H1 (cell line): ENCODE measurements around the gene ADH1C. TPM values are rescaled to one million over a fixed set of nuclear protein-coding genes. Genes with fewer than 3 reads are reported as not detected.

Experiments used
- CTCF ChIA-PET: fragments of 300-600 bp; sonication (Branson Sonifier 250); formaldehyde crosslinking; loops from one replicate; lab custom pipeline; 2021; ENCODE audit not compliant: partially characterized antibody; lab: Charles Lee
- POLR2A ChIA-PET: fragments of 300-600 bp; sonication (Branson Sonifier 250); formaldehyde crosslinking; loops from one replicate; lab custom pipeline; 2021; ENCODE audit warnings: inconsistent platforms; ENCODE audit not compliant: partially characterized antibody; lab: Charles Lee
- DNase-seq, 2 experiments: peaks; one replicate each; pipeline versions ENCODE4 v3.0.0 to v3.0.0-alpha.2; 2010 to 2022; ENCODE audit warnings: low spot score in 2 of 2, low read depth in 1 of 2, mixed read lengths in 1 of 2
- FAIRE-seq: peaks from 2 replicates; lab custom pipeline; 2011; peaks lifted over from hg19 to GRCh38; lab: Jason Lieb, UNC
- H2AFZ ChIP-seq: 2 replicates; pipeline ENCODE4 v1.8.1; 2012; ENCODE audit warnings: low read length, inconsistent platforms
- H2AK5ac ChIP-seq: 2 replicates; pipeline ENCODE4 v1.6.1; 2013; ENCODE audit warnings: low read depth, low read length
- H2BK120ac ChIP-seq: replicated peaks from 2 replicates; pipeline ENCODE3; 2013; ENCODE audit warnings: low read depth, low read length, inconsistent platforms
- H2BK12ac ChIP-seq: 2 replicates; pipeline ENCODE4 v1.6.1; 2013; ENCODE audit warnings: low read depth, low read length
- H2BK15ac ChIP-seq: 2 replicates; pipeline ENCODE4 v1.6.1; 2013; ENCODE audit warnings: low read length
- H2BK20ac ChIP-seq: 2 replicates; pipeline ENCODE4 v1.6.1; 2013; ENCODE audit warnings: low read length
- H2BK5ac ChIP-seq: 2 replicates; pipeline ENCODE4 v1.6.1; 2013; ENCODE audit warnings: low read depth, low read length
- H3K14ac ChIP-seq: 2 replicates; pipeline ENCODE4 v1.6.1; 2013; ENCODE audit warnings: inconsistent platforms; ENCODE audit not compliant: insufficient read length
- H3K18ac ChIP-seq: 2 replicates; pipeline ENCODE4 v1.6.1; 2013; ENCODE audit warnings: low read length; ENCODE audit errors: extremely low read depth
- H3K23ac ChIP-seq: 2 replicates; pipeline ENCODE4 v1.6.1; 2013; ENCODE audit warnings: inconsistent platforms; ENCODE audit not compliant: insufficient read length
- H3K23me2 ChIP-seq: 2 replicates; pipeline ENCODE4 v1.6.1; 2013; ENCODE audit warnings: low read depth, low read length
- H3K27ac ChIP-seq: 2 replicates; pipeline ENCODE4 v1.6.1; 2011; ENCODE audit warnings: low read depth, low read length, inconsistent platforms
- H3K27me3 ChIP-seq, 4 experiments: replicated peaks in 1 of 4; 1 replicate in 1 of 4; 2 replicates in 3 of 4; pipeline versions ENCODE4 v1.6.1 to v1.8.1; 2011 to 2013; ENCODE audit warnings: low read length in 3 of 4, mild to moderate bottlenecking in 3 of 4, inconsistent platforms in 2 of 4, mixed read lengths in 2 of 4, moderate library complexity in 1 of 4; ENCODE audit not compliant: control insufficient read depth in 3 of 4, insufficient read depth in 3 of 4; ENCODE audit errors: extremely low read depth in 1 of 4
- H3K36me3 ChIP-seq, 4 experiments: 2 replicates each; pipeline versions ENCODE4 v1.6.1 to v1.8.1; 2011 to 2013; ENCODE audit warnings: mild to moderate bottlenecking in 4 of 4, low read length in 3 of 4, moderate library complexity in 2 of 4, control low read depth in 1 of 4, inconsistent platforms in 1 of 4; ENCODE audit not compliant: insufficient read depth in 4 of 4, control insufficient read depth in 2 of 4
- H3K4ac ChIP-seq: replicated peaks from 2 replicates; pipeline ENCODE3; 2013; ENCODE audit warnings: low read length, low read depth, mixed read lengths, inconsistent platforms; ENCODE audit not compliant: insufficient read length
- H3K4me1 ChIP-seq, 4 experiments: replicated peaks in 1 of 4; 1 replicate in 1 of 4; 2 replicates in 3 of 4; pipeline versions ENCODE4 v1.6.1 to v1.8.1; 2011 to 2013; ENCODE audit warnings: low read length in 3 of 4, inconsistent platforms in 2 of 4, mixed read lengths in 1 of 4; ENCODE audit not compliant: insufficient read depth in 4 of 4, control insufficient read depth in 3 of 4
- H3K4me2 ChIP-seq, 2 experiments: 2 replicates each; pipeline versions ENCODE4 v1.6.1 to v1.8.1; 2011 to 2013; ENCODE audit warnings: low read depth in 2 of 2, low read length in 2 of 2, control low read depth in 1 of 2, inconsistent platforms in 1 of 2, mild to moderate bottlenecking in 1 of 2; ENCODE audit not compliant: insufficient read depth in 1 of 2
- H3K4me3 ChIP-seq, 4 experiments: fragments of 200-600, 300-600 bp in 1 of 4; sonication (generic), shearing (Covaris generic), sonication (Bioruptor Twin) in 1 of 4; 2 replicates each; pipeline versions ENCODE4 v1.5.1 to v1.8.1; 2011 to 2016; ENCODE audit warnings: low read length in 4 of 4, low read depth in 3 of 4, control low read depth in 2 of 4, inconsistent platforms in 2 of 4, mild to moderate bottlenecking in 2 of 4, mixed read lengths in 1 of 4, moderate library complexity in 1 of 4; ENCODE audit not compliant: insufficient read depth in 2 of 4; ENCODE audit errors: extremely low read depth in 1 of 4
- H3K56ac ChIP-seq: replicated peaks from 2 replicates; pipeline ENCODE3; 2013; ENCODE audit warnings: low read depth, mild to moderate bottlenecking, mixed read lengths, low read length, inconsistent platforms; ENCODE audit not compliant: insufficient read length
- H3K79me1 ChIP-seq: 2 replicates; pipeline ENCODE4 v1.6.1; 2013; ENCODE audit warnings: low read depth, low read length, control low read depth
- H3K79me2 ChIP-seq, 2 experiments: 2 replicates each; pipeline versions ENCODE4 v1.6.1 to v1.8.1; 2012 to 2013; ENCODE audit warnings: low read length in 2 of 2, mild to moderate bottlenecking in 2 of 2, inconsistent platforms in 1 of 2; ENCODE audit not compliant: insufficient read depth in 2 of 2, control insufficient read depth in 1 of 2
- H3K9ac ChIP-seq, 4 experiments: replicated peaks in 1 of 4; 1 replicate in 1 of 4; 2 replicates in 3 of 4; pipeline versions ENCODE4 v1.6.1 to v1.8.1; 2011 to 2013; ENCODE audit warnings: low read depth in 3 of 4, low read length in 3 of 4, control low read depth in 2 of 4, mild to moderate bottlenecking in 2 of 4, moderate library complexity in 2 of 4, inconsistent platforms in 1 of 4; ENCODE audit errors: extremely low read depth in 1 of 4
- H3K9me3 ChIP-seq, 2 experiments: 2 replicates each; pipeline versions ENCODE4 v1.6.1 to v1.8.1; 2012 to 2013; ENCODE audit warnings: mild to moderate bottlenecking in 2 of 2, moderate library complexity in 2 of 2, control low read depth in 1 of 2, inconsistent platforms in 1 of 2, low read depth in 1 of 2, low read length in 1 of 2, mixed read lengths in 1 of 2; ENCODE audit not compliant: insufficient read depth in 2 of 2
- H4K20me1 ChIP-seq, 2 experiments: replicated peaks in 1 of 2; 2 replicates each; pipeline versions ENCODE3 to v1.8.1; 2011 to 2013; ENCODE audit warnings: inconsistent platforms in 2 of 2, low read length in 2 of 2, mild to moderate bottlenecking in 1 of 2; ENCODE audit not compliant: insufficient read depth in 2 of 2, control insufficient read depth in 1 of 2
- H4K5ac ChIP-seq: 2 replicates; pipeline ENCODE4 v1.6.1; 2013; ENCODE audit warnings: low read length, low read depth, mixed read lengths, inconsistent platforms; ENCODE audit not compliant: insufficient read length
- H4K8ac ChIP-seq: 2 replicates; pipeline ENCODE4 v1.8.0; 2013; ENCODE audit warnings: mild to moderate bottlenecking, moderate library complexity, low read length, inconsistent platforms; ENCODE audit not compliant: insufficient read depth; ENCODE audit errors: extremely low read depth
- H4K91ac ChIP-seq: replicated peaks from 2 replicates; pipeline ENCODE3; 2013; ENCODE audit warnings: low read length, mixed read lengths, inconsistent platforms; ENCODE audit not compliant: insufficient read length
- BACH1 ChIP-seq: IDR thresholded peaks from 2 replicates; pipeline ENCODE4 v1.6.1; 2012; ENCODE audit warnings: low read length, improper control_type of control experiment
- CHD1 ChIP-seq: IDR thresholded peaks from 2 replicates; pipeline ENCODE4 v1.6.1; 2012; ENCODE audit warnings: low read depth, low read length, improper control_type of control experiment
- E2F6 ChIP-seq: IDR thresholded peaks from 2 replicates; pipeline ENCODE4 v1.6.1; 2012; ENCODE audit warnings: inconsistent platforms
- GTF2F1 ChIP-seq: IDR thresholded peaks from 2 replicates; pipeline ENCODE4 v1.6.1; 2012; ENCODE audit warnings: low read depth, low read length, improper control_type of control experiment, borderline replicate concordance
- JUN ChIP-seq: IDR thresholded peaks from 2 replicates; pipeline ENCODE4 v1.6.1; 2011; ENCODE audit warnings: low read depth, mild to moderate bottlenecking, improper control_type of control experiment, low read length
- POU5F1 ChIP-seq: IDR thresholded peaks from 2 replicates; pipeline ENCODE4 v1.6.1; 2011; ENCODE audit warnings: low read depth, mild to moderate bottlenecking, low read length, moderate library complexity
- RBBP5 ChIP-seq: IDR thresholded peaks from 2 replicates; pipeline ENCODE4 v1.7.1; 2012; ENCODE audit warnings: low read depth, mild to moderate bottlenecking, inconsistent platforms, low read length, moderate library complexity, borderline replicate concordance
- RFX5 ChIP-seq: IDR thresholded peaks from 2 replicates; pipeline ENCODE4 v1.6.1; 2011; ENCODE audit warnings: low read depth, low read length, improper control_type of control experiment, borderline replicate concordance
- SIN3A ChIP-seq, 2 experiments: IDR thresholded peaks in 1 of 2; conservative IDR thresholded peaks in 1 of 2; 2 replicates each; pipeline ENCODE4 v1.6.1; 2011 to 2012; ENCODE audit warnings: low read length in 2 of 2, improper control_type of control experiment in 1 of 2, low read depth in 1 of 2, mild to moderate bottlenecking in 1 of 2
- TEAD4 ChIP-seq: IDR thresholded peaks from 2 replicates; pipeline ENCODE4 v1.6.1; 2012; ENCODE audit warnings: low read depth, low read length, inconsistent platforms, mixed read lengths
- polyA plus RNA-seq, 7 experiments: library from polyadenylated mRNA; depleted of rRNA in 3 of 7; stranded (reverse) in 5 of 7; unstranded in 2 of 7; fragments of >200 nt in 5 of 7; fragments of 200-250 nt in 2 of 7; gene quantifications; 1 replicate in 5 of 7; 2 replicates in 1 of 7; 4 replicates in 1 of 7; pipeline versions ENCODE4 v1.2.1 to v1.2.3, GENCODE V29; 2011 to 2013; ENCODE audit warnings: missing spikeins in 2 of 7, mixed read lengths in 2 of 7
- total RNA-seq: library from RNA; stranded (reverse); fragmentation: NEBNext Ultra II Directional; extraction: Animal tissue kit (Norgen Biotek cat#: 25700); gene quantifications from 2 replicates; pipeline ENCODE4 v1.2.1, GENCODE V29; 2021
- TF ChIP-seq, protein P1 (sequence below): IDR thresholded peaks from 2 replicates; pipeline ENCODE4 v1.6.1; 2011; ENCODE audit warnings: low read length, improper control_type of control experiment

ADH1C gene
- total and polyA plus RNA-seq, 2 of the 8 experiments (the other 6 are each of a cell fraction or from before 2014, with no cell fraction given), result not detected

DNA sequence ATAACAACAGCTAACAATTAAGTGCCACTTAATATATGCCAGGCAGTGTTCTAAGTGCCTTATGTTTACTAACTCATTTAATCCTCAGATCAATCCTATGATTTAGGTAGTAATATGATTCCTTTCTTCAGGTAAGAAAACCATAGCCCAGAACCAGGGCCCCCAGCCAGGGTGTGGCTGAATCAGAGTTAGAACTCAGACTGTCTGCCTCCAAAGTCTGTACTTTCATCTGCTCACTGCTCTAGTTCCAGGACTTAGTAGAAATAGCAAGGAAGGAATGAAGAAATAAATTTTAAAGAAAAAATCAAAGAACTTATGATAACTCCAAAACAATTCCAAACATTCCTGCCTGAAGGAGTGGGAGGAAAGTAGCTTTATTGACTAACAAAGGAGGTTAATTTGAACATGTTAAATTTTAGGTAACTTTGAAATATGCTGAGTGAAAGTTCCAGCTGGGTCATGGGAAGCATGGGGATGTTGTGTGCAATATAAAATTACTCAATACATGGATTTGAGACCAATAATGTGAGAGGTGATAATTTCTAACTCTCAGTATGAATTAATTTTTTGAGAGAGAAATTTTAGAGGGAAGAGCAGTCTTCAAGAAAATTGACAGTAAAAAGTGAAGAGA is 8.8 kb upstream of the ADH1C start:
- Histone ChIP-seq H2BK20ac (no peak overlapping the region), H3K4me3 (no peak overlapping the region), H2AFZ (no peak overlapping the region; the same call in 1 of the 2 replicates), H3K9me3 (peaks cover 8% of the 10 kb centered on the region in 2 experiments; a peak in 3 of 4 replicates), H2BK12ac (no peak overlapping the region), H3K27ac (no peak overlapping the region), H4K5ac (no peak overlapping the region), H3K4me1 (no peaks in the 10 kb centered on the region), H2AK5ac (no peak overlapping the region), H3K4me2 (no peak overlapping the region), H4K20me1 (no peaks in the 10 kb centered on the region), H3K79me2 (no peaks in the 10 kb centered on the region), H3K36me3 (no peaks in the 10 kb centered on the region; a peak in 1 of 8 replicates), H2BK15ac (no peak overlapping the region), H3K14ac (no peak overlapping the region), H3K79me1 (no peaks in the 10 kb centered on the region), H3K4ac (no peak overlapping the region), H4K8ac (no peak overlapping the region), H3K56ac (no peak overlapping the region), H3K23ac (no peak overlapping the region), H3K27me3 (no peaks in the 10 kb centered on the region), H2BK120ac (no peak overlapping the region), H3K18ac (no peak overlapping the region), H3K9ac (no peak overlapping the region), H4K91ac (no peak overlapping the region), H2BK5ac (no peak overlapping the region), H3K23me2 (no peaks in the 10 kb centered on the region)
- TF ChIP-seq, protein P1, sequence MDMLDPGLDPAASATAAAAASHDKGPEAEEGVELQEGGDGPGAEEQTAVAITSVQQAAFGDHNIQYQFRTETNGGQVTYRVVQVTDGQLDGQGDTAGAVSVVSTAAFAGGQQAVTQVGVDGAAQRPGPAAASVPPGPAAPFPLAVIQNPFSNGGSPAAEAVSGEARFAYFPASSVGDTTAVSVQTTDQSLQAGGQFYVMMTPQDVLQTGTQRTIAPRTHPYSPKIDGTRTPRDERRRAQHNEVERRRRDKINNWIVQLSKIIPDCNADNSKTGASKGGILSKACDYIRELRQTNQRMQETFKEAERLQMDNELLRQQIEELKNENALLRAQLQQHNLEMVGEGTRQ, result no peak
- no peak for TF ChIP-seq SIN3A (conservative IDR thresholded peaks at IDR 0.05 in 1 of 2, IDR thresholded peaks at IDR 0.05 in 1 of 2; ENCODE audit: low read depth in 1 of 2, low read length in 2 of 2)
- TF ChIP-seq BACH1, result no peak
- no peak for TF ChIP-seq JUN
- no peak for TF ChIP-seq E2F6
- no peak for TF ChIP-seq TEAD4
- TF ChIP-seq CHD1, result no peak
- TF ChIP-seq RFX5, result no peak
- TF ChIP-seq GTF2F1, result no peak
- TF ChIP-seq RBBP5, result no peak
- no peak for TF ChIP-seq POU5F1
- DNase-seq (no peak), FAIRE-seq (no peak)
- POLR2A ChIA-PET, result no interaction called here
- CTCF ChIA-PET, result interaction anchor here (1.6 kb wide), 1 partner anchor 17 kb away, joined by 5 read pairs; no protein-coding TSS in a partner anchor
